H9 (cell line): Measurements from ENCODE around the gene PTGER2. TPM values are rescaled to one million over a fixed set of nuclear protein-coding genes. Genes with fewer than 3 reads are reported as not detected.

Source experiments
- DNase-seq: peaks from one replicate; pipeline ENCODE4 v3.0.0-alpha.2; 2017
- H2AFZ ChIP-seq: one replicate; pipeline ENCODE4 v1.6.1; 2013; ENCODE audit warnings: mild to moderate bottlenecking, low read length, control low read depth, moderate library complexity
- H2AK5ac ChIP-seq: 2 replicates; pipeline ENCODE4 v1.6.1; 2013; ENCODE audit warnings: low read length, control low read depth, mixed read lengths; ENCODE audit not compliant: insufficient read length
- H2BK120ac ChIP-seq: one replicate; pipeline ENCODE4 v1.6.1; 2013; ENCODE audit warnings: low read depth, mild to moderate bottlenecking, low read length, control low read depth, inconsistent platforms; ENCODE audit not compliant: poor library complexity, severe bottlenecking
- H2BK12ac ChIP-seq: 2 replicates; pipeline ENCODE4 v1.6.1; 2013; ENCODE audit warnings: low read length, control low read depth, mixed read lengths, low read depth; ENCODE audit not compliant: insufficient read length
- H2BK15ac ChIP-seq: 2 replicates; pipeline ENCODE4 v1.6.1; 2013; ENCODE audit warnings: low read depth, low read length, control low read depth
- H2BK20ac ChIP-seq: one replicate; pipeline ENCODE4 v1.6.1; 2013; ENCODE audit warnings: low read depth, mild to moderate bottlenecking, low read length, control low read depth, inconsistent platforms; ENCODE audit not compliant: poor library complexity, severe bottlenecking
- H2BK5ac ChIP-seq: 2 replicates; pipeline ENCODE4 v1.6.1; 2013; ENCODE audit warnings: low read length, control low read depth, mixed read lengths; ENCODE audit not compliant: insufficient read length
- H3K14ac ChIP-seq: 2 replicates; pipeline ENCODE4 v1.6.1; 2013; ENCODE audit warnings: low read length, control low read depth; ENCODE audit not compliant: insufficient read depth
- H3K18ac ChIP-seq: 2 replicates; pipeline ENCODE4 v1.6.1; 2013; ENCODE audit warnings: low read depth, mild to moderate bottlenecking, mixed read lengths, low read length, control low read depth; ENCODE audit not compliant: insufficient read length
- H3K23ac ChIP-seq: 2 replicates; pipeline ENCODE4 v1.6.1; 2013; ENCODE audit warnings: low read length, control low read depth, mixed read lengths, low read depth; ENCODE audit not compliant: insufficient read length
- H3K23me2 ChIP-seq: 2 replicates; pipeline ENCODE4 v1.6.1; 2013; ENCODE audit warnings: low read depth, mild to moderate bottlenecking, mixed read lengths, low read length, control low read depth; ENCODE audit not compliant: insufficient read length, poor library complexity, severe bottlenecking
- H3K27ac ChIP-seq: 2 replicates; pipeline ENCODE4 v1.5.1; 2013; ENCODE audit warnings: low read length, control low read depth, mixed read lengths, low read depth; ENCODE audit not compliant: insufficient read length
- H3K27me3 ChIP-seq: 2 replicates; pipeline ENCODE4 v1.6.1; 2013; ENCODE audit warnings: low read length, control low read depth, inconsistent platforms; ENCODE audit not compliant: insufficient read depth
- H3K4ac ChIP-seq: 2 replicates; pipeline ENCODE4 v1.6.1; 2013; ENCODE audit warnings: low read depth, mild to moderate bottlenecking, control low read depth, inconsistent platforms, low read length, moderate library complexity
- H3K4me1 ChIP-seq: 2 replicates; pipeline ENCODE4 v1.6.1; 2013; ENCODE audit warnings: low read length, control low read depth, inconsistent platforms; ENCODE audit not compliant: insufficient read depth
- H3K4me2 ChIP-seq: 2 replicates; pipeline ENCODE4 v1.6.1; 2013; ENCODE audit warnings: low read length, control low read depth, mixed read lengths; ENCODE audit not compliant: insufficient read length, insufficient read depth
- H3K56ac ChIP-seq: 2 replicates; pipeline ENCODE4 v1.6.1; 2013; ENCODE audit warnings: low read depth, mild to moderate bottlenecking, mixed read lengths, low read length, control low read depth; ENCODE audit not compliant: insufficient read length
- H3K79me1 ChIP-seq: 2 replicates; pipeline ENCODE4 v1.6.1; 2013; ENCODE audit warnings: low read depth, mild to moderate bottlenecking, moderate library complexity, low read length, control low read depth, inconsistent platforms; ENCODE audit not compliant: insufficient read depth, poor library complexity, severe bottlenecking
- H3K79me2 ChIP-seq: 2 replicates; pipeline ENCODE4 v1.6.1; 2013; ENCODE audit warnings: low read length, control low read depth, inconsistent platforms; ENCODE audit not compliant: insufficient read depth
- H3K9ac ChIP-seq: 2 replicates; pipeline ENCODE4 v1.6.1; 2013; ENCODE audit warnings: low read length, control low read depth, mixed read lengths; ENCODE audit not compliant: insufficient read length; ENCODE audit errors: extremely low read depth
- H3K9me3 ChIP-seq: one replicate; pipeline ENCODE4 v1.6.1; 2013; ENCODE audit warnings: low read depth, low read length, inconsistent platforms; ENCODE audit not compliant: control insufficient read depth
- H3T11ph ChIP-seq: one replicate; pipeline ENCODE4 v1.6.1; 2013; ENCODE audit warnings: mild to moderate bottlenecking, low read length, control low read depth, inconsistent platforms
- H4K20me1 ChIP-seq: one replicate; pipeline ENCODE4 v1.6.1; 2013; ENCODE audit not compliant: control insufficient read depth, insufficient read length, insufficient read depth
- H4K5ac ChIP-seq: 2 replicates; pipeline ENCODE4 v1.6.1; 2013; ENCODE audit warnings: low read depth, mild to moderate bottlenecking, mixed read lengths, low read length, control low read depth; ENCODE audit not compliant: insufficient read length
- H4K8ac ChIP-seq: replicated peaks from 2 replicates; pipeline ENCODE4 v1.6.1; 2013; ENCODE audit warnings: low read length, control low read depth, mixed read lengths, low read depth; ENCODE audit not compliant: insufficient read length
- H4K91ac ChIP-seq: 2 replicates; pipeline ENCODE4 v1.6.1; 2013; ENCODE audit warnings: low read depth, mild to moderate bottlenecking, moderate library complexity, mixed read lengths, low read length, control low read depth; ENCODE audit not compliant: insufficient read length
- H3K27ac Mint-ChIP-seq, 3 experiments: 2 replicates in 2 of 3; 3 replicates in 1 of 3; pipeline ENCODE4 v1.8.0; 2020 to 2021; ENCODE audit warnings: mixed read lengths in 3 of 3, mild to moderate bottlenecking in 1 of 3, moderate library complexity in 1 of 3
- H3K27me3 Mint-ChIP-seq: 2 replicates; pipeline ENCODE4 v1.8.0; 2021; ENCODE audit warnings: low read depth, mild to moderate bottlenecking, moderate library complexity, mixed read lengths
- H3K36me3 Mint-ChIP-seq, 3 experiments: 2 replicates in 2 of 3; 3 replicates in 1 of 3; pipeline ENCODE4 v1.8.0; 2020 to 2021; ENCODE audit warnings: low read depth in 3 of 3, mixed read lengths in 3 of 3; ENCODE audit not compliant: insufficient read depth in 1 of 3
- H3K4me1 Mint-ChIP-seq, 2 experiments: 2 replicates each; pipeline ENCODE4 v1.8.0; 2020; ENCODE audit warnings: mixed read lengths in 2 of 2
- H3K4me3 Mint-ChIP-seq, 2 experiments: 2 replicates in 1 of 2; 3 replicates in 1 of 2; pipeline ENCODE4 v1.8.0; 2020 to 2021; ENCODE audit warnings: mild to moderate bottlenecking in 2 of 2, mixed read lengths in 2 of 2, moderate library complexity in 1 of 2
- H3K9me3 Mint-ChIP-seq, 2 experiments: 2 replicates in 1 of 2; 3 replicates in 1 of 2; pipeline ENCODE4 v1.8.0; 2020; ENCODE audit warnings: mild to moderate bottlenecking in 2 of 2, mixed read lengths in 2 of 2, moderate library complexity in 1 of 2
- CTCF ChIP-seq: fragments of 200-600 bp; sonication (generic); conservative IDR thresholded peaks from 3 replicates; pipeline ENCODE4 v1.8.0; 2021; ENCODE audit warnings: antibody characterized with exemption, mild to moderate bottlenecking
- WGBS: extraction: QIAGEN DNeasy Blood & Tissue Kit; methylation state at CpG from one replicate; pipeline ENCODE4 v1.1.7; 2013; ENCODE audit warnings: missing lambda C conversion rate, low lambda C conversion rate, mixed read lengths; ENCODE audit not compliant: insufficient read length; ENCODE audit errors: extremely low coverage; 5-methylcytosine and 5-hydroxymethylcytosine counted together
- total RNA-seq: library from RNA; stranded (reverse); gene quantifications from 2 replicates; pipeline ENCODE4 v1.2.1, GENCODE V29; 2021

The PTGER2 gene
- total RNA-seq, 1 experiment from 2014 or later = 1.0 TPM

GRCh38 chr14:52355016-52355431 is 40.9 kb downstream of the PTGER2 start:
- Histone ChIP-seq H3K23me2 (no peaks in the 10 kb centered on the region), H4K8ac (no peak overlapping the region), H3K14ac (no peak overlapping the region), H2BK15ac (no peak overlapping the region), H3K27me3 (no peaks in the 10 kb centered on the region; the same call in 1 of the 2 replicates), H3K79me2 (no peaks in the 10 kb centered on the region), H3K9ac (no peak overlapping the region), H2BK5ac (no peak overlapping the region), H3K79me1 (no peaks in the 10 kb centered on the region), H4K91ac (no peak overlapping the region), H3T11ph (no peak overlapping the region), H3K56ac (no peak overlapping the region), H3K4me2 (no peak overlapping the region), H2AFZ (no peak overlapping the region), H3K27ac (no peak overlapping the region), H3K23ac (no peak overlapping the region), H2BK120ac (no peak overlapping the region), H3K4ac (no peak overlapping the region), H2BK20ac (no peak overlapping the region), H3K4me1 (no peaks in the 10 kb centered on the region), H3K9me3 (no peaks in the 10 kb centered on the region), H2BK12ac (no peak overlapping the region), H4K20me1 (no peaks in the 10 kb centered on the region), H3K18ac (no peak overlapping the region), H4K5ac (no peak overlapping the region), H2AK5ac (no peak overlapping the region)
- H3K27me3 Mint-ChIP-seq = no peaks in the 10 kb centered on the region
- no peak overlapping the region for H3K27ac Mint-ChIP-seq
- H3K4me3 Mint-ChIP-seq = no peak overlapping the region
- no peaks in the 10 kb centered on the region for H3K4me1 Mint-ChIP-seq
- no CpG with 5 or more reads among the region's 2 CpGs for WGBS
- no peak for DNase-seq
- H3K36me3 Mint-ChIP-seq = no peaks in the 10 kb centered on the region
- TF ChIP-seq CTCF = no peak
- H3K9me3 Mint-ChIP-seq = no peaks in the 10 kb centered on the region; a peak in 1 of 5 replicates
